Activated naive CD8-positive, alpha-beta T cell (primary cell): ENCODE measurements around the gene RPS15.
A peak's percentile ranks its signal among the peaks of the same experiment; 100 is the strongest.

Experiments used
- H3K27ac Mint-ChIP-seq: one replicate; pipeline ENCODE4 v1.8.0; 2021; ENCODE audit warnings: mixed read lengths
- H3K27me3 Mint-ChIP-seq: one replicate; pipeline ENCODE4 v1.8.0; 2021; ENCODE audit warnings: mixed read lengths
- H3K36me3 Mint-ChIP-seq: one replicate; pipeline ENCODE4 v1.8.0; 2021; ENCODE audit warnings: mixed read lengths
- H3K4me1 Mint-ChIP-seq: one replicate; pipeline ENCODE4 v1.8.0; 2021; ENCODE audit warnings: low read depth, mixed read lengths
- H3K4me3 Mint-ChIP-seq: one replicate; pipeline ENCODE4 v1.8.0; 2021; ENCODE audit warnings: mild to moderate bottlenecking, mixed read lengths
- H3K9me3 Mint-ChIP-seq: one replicate; pipeline ENCODE4 v1.8.0; 2021; ENCODE audit warnings: low read depth, mixed read lengths

Gene RPS15

DNA sequence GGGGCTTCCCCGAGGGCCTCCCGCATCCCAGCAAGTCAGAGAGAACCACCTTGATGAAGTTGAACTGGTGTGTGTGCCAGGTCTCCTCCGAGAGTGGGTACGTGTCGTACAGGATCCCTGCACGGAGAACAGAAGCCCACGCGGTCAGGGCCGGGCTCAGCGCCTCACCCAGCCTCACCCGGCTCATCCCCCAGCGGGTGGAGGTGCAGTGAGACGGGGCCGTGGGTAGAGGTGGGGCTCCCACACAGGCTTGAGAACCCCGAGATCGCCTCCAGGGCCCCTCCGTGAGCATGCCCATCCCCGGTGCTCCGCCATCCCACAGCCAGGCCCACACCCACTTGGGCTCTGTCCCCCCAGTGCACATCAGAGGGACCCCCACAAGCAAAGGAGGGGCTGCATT is 39.1 kb upstream of the RPS15 start:
- no peaks in the 10 kb centered on the region for H3K36me3 Mint-ChIP-seq
- H3K4me3 Mint-ChIP-seq, result no peak overlapping the region
- peaks cover 14% of the 10 kb centered on the region for H3K4me1 Mint-ChIP-seq
- H3K9me3 Mint-ChIP-seq, result no peaks in the 10 kb centered on the region
- H3K27me3 Mint-ChIP-seq, result no peaks in the 10 kb centered on the region
- H3K27ac Mint-ChIP-seq, result no peak overlapping the region

DNA sequence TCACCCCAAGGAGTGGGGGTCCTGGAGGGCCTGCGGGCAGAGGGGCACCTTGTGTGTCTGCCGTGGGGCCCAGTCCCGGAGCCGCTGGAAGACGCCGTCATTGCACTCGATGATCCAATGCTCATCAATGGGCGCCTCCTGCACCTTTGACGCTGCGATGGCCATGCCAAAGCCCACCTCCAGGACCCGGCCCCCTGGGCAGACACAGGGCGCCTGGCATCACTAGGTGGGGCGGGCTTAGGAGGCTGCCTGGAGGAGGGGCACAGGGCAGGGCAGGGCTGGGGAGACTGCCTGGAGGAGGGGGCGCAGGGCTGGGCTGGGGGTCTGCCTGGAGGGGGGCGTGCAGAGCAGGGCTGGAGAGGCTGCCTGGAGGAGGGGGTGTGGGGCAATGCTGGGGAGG is 38.5 kb upstream of the RPS15 start:
- H3K27ac Mint-ChIP-seq, result no peak overlapping the region
- no peak overlapping the region for H3K4me3 Mint-ChIP-seq
- no peaks in the 10 kb centered on the region for H3K36me3 Mint-ChIP-seq
- H3K4me1 Mint-ChIP-seq, result peaks cover 14% of the 10 kb centered on the region
- H3K9me3 Mint-ChIP-seq, result no peaks in the 10 kb centered on the region
- H3K27me3 Mint-ChIP-seq, result no peaks in the 10 kb centered on the region

DNA sequence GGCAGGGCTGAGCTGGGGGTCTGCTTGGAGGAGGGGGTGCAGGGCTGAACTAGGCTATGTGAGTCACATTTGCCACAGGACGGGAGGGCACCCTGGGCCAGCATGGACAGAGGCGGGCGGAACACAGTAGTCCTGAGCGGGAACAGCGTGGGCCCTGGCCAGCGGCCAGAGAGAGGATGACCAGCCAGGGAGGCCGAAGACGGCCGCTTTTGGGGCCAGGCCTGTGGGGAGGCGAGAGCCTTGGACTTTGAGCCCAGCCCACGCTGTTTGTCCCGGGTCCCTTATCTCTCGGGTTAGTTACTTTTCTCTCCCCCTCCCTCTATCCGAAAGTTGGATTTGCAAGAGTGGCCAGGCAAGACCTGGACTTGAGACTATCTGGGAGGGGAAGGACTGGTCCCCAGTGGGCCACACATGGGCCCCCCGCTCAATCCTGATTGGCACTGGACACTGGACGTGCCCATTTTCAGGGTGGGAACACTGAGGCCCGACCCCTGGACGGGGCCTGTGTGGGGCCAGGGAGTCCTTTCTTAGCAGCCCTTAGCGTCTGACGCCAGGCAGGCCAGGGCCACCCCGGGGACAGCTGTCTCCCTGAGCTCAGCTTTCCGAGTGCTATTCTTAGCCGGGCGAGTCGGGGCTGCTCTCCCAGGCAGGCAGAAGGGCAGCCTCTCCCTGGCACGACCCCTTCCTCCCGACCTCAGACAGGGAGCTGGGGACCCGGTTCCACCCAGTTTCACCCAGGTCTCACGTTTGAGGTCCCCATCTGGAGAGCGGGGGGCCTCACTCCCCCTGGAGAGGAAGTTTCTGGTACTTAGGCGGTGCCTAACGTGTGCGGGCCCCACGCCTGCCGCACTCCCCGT is 37.7 kb upstream of the RPS15 start:
- Mint-ChIP-seq H3K36me3 (no peaks in the 10 kb centered on the region), H3K4me3 (peak overlapping the region; percentile 75), H3K9me3 (no peaks in the 10 kb centered on the region), H3K27ac (no peak overlapping the region), H3K4me1 (peaks cover 14% of the 10 kb centered on the region), H3K27me3 (no peaks in the 10 kb centered on the region)

DNA sequence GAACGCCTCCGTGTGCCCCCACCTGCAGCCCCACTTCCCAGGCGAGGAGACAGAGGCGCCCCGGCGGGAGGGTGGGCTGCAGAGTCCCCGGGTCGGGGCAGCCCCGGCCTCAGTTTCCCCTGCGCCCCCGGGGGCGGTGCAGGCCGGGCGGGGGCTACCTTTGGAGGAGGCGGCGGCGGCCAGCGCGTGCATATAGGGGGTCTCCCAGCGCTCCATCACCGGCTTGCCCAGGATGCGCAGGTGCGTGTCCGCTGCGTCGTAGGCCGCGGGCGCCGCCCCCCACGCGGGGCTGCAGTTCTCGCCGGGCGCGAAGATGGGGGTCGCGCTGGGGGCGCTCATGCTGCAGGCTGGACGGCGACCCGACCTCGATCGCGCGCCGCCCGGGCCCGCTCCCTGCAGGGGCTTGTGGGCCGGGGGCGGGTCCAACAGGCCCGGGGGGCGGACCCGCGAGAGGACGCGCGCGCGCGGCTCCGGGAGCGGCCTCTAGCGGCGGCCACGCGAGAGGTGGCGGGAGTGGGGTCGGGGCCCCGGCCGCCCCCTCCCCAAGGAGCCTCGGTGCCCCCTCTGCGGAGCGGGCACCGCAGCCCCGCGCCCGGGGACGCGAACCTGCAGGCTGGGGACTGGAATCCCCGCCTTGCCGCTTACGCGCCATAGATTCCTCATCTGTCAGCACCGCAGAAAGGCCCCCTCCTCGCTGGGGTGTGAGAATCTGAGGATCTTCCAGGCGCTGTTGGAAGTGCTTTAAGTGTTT is 36.9 kb upstream of the RPS15 start, which contains the start of gene GAMT:
TSS of gene GAMT (minus strand) at position 405 of the 751 bp plus-strand sequence. CDS start at position 339, 66 bp downstream.
- no peaks in the 10 kb centered on the region for H3K36me3 Mint-ChIP-seq
- H3K4me3 Mint-ChIP-seq, result peak within 1 kb of the TSS; percentile 76
- H3K9me3 Mint-ChIP-seq, result no peaks in the 10 kb centered on the region
- H3K27me3 Mint-ChIP-seq, result no peaks in the 10 kb centered on the region
- H3K4me1 Mint-ChIP-seq, result peaks cover 14% of the 10 kb centered on the region
- no peak within 1 kb of the TSS for H3K27ac Mint-ChIP-seq

DNA sequence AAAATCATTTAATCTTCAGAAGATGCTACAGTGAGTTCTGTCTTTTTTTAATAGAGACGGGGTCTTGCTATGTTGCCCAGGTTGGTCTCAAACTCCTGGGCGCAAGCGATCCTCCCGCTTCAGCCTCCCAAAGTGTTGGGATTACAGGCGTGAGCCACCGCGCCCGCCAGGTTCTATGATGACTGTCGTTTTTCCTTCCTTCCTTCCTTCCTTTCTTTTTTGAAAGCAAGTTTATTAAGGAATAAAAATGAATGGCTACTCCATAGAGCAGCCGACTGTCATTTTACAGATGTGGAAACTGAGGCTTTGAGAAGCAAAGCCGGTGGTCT is 36.3 kb upstream of the RPS15 start:
- no peak overlapping the region for H3K27ac Mint-ChIP-seq
- H3K4me1 Mint-ChIP-seq, result peaks cover 17% of the 10 kb centered on the region
- H3K27me3 Mint-ChIP-seq, result no peaks in the 10 kb centered on the region

DNA sequence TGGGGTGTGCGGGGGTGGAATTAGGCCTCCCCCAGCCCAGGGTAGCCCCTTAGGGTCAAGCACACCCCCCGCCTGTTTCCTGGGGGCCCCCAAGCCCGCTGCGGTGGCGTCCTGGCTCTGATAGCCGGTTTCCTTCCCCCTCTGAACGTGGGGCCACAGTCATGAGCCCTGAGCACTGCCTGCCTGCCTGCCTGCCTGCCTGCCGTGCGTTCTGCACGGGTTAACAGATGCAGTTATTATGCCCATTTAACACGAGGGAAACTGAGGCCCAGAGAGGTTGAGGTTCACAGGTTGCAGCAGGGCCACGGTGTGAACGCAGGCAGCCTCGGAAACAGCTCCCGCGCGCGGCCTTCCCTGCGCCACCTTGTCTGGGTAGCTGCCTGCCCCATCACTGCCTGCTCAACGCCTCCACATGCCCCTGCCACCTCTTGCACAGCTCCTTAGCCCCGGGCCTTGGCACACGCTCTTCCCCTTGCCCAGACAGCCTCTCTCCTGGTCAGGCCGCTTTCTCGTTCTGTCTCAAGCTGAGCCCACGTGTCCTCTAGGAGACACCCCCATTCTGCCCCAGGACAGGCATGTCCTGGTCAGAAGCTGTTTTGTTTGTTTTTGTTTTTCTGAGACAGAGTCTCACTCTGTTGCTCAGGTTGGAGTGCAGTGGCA is 35.7 kb upstream of the RPS15 start:
- Mint-ChIP-seq H3K36me3 (no peaks in the 10 kb centered on the region), H3K4me3 (peak overlapping the region; percentile 76)

More for the DNA sequence above, 36.3 kb upstream of the RPS15 start:
- Mint-ChIP-seq H3K36me3 (no peaks in the 10 kb centered on the region), H3K4me3 (peak overlapping the region; percentile 70), H3K9me3 (no peaks in the 10 kb centered on the region)

DNA sequence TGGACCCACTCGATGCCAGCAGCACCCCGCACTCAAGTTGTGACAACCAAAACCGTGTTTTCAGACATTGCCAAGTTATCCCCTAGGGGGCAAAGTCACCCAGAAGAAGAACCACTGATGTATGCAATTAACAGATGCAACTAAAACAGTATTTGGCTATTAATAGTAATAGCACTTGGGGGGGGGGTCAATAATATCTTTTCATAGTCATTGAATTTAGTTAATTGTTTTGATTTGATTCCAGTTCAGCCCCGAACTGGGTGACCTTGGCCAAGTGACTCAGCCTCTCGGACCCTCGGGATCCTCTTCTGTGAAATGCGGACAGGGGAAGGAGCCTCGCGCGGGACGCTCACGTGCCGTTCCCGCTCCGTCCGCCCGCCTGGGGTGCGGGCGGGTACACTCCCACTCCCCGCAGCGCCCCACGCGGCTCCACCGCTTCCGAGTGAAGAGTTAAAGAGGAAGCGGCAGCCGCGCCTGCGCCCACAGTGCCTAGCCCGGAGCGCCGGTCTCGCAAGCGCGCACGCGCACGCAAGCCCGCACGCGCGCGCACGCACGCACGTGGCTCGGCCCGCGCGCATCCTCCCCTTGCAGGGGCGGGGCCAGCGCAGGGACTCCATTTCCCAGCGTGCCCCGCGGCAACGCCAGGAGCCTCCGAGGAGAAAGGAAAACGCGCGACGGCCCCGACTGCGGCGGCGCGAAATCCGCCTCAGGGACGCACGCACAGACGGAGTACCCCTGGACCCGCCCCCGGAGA is 31.2 kb upstream of the RPS15 start:
- H3K27me3 Mint-ChIP-seq, result no peaks in the 10 kb centered on the region
- peak overlapping the region; percentile 75 for H3K4me3 Mint-ChIP-seq
- H3K9me3 Mint-ChIP-seq, result no peaks in the 10 kb centered on the region
- peaks cover 2% of the 10 kb centered on the region for H3K36me3 Mint-ChIP-seq
- H3K4me1 Mint-ChIP-seq, result peaks cover 41% of the 10 kb centered on the region
- H3K27ac Mint-ChIP-seq, result peak overlapping the region; percentile 83

More for the DNA sequence above, 35.7 kb upstream of the RPS15 start:
- Mint-ChIP-seq H3K9me3 (no peaks in the 10 kb centered on the region), H3K27me3 (no peaks in the 10 kb centered on the region), H3K4me1 (peaks cover 17% of the 10 kb centered on the region), H3K27ac (peak overlapping the region; percentile 16)

DNA sequence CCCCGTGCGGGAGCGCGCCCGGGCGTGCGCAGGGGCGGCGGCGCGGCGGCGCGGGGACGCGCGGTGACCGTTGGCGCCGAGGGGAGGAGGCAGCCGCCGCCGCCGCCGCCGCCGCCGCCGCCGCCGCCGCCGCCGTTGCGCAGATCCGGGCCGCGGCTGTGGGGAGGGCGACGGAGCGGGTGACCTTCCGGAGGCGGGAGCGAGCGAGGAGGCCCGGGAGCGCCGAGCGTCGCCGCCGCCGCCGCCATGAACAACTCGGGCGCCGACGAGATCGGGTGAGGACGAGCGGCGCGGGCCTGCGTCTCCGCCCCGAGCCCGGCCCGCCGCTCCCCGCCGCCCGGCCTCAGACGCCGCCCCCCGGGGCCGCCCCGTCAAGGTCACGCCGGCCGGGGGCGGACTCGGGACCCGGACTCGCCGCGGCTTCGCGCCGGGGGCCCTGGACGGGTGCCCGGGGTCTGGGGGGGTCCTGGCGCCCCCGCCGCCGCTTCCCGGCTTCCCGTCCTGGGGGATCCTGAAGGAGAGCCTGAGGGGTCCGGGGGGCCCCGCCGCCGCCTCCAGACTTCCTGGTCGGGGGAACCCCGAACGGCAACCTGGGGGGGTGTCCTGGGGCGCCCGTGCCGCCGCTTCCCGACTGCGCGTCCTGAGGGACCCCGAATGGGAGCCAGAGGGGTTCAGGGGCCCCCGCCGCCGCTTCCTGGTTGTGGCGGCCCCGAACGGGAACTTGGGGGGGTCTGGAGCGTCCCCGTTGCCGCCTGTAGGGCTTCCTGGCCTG is 30.5 kb upstream of the RPS15 start, which contains the start of gene DAZAP1:
TSS of gene DAZAP1 (plus strand) at position 59 of the 772 bp plus-strand sequence. CDS start at position 247, 188 bp downstream.
- H3K4me3 Mint-ChIP-seq, result peak within 1 kb of the TSS; percentile 75
- peaks cover 41% of the 10 kb centered on the region for H3K4me1 Mint-ChIP-seq
- H3K36me3 Mint-ChIP-seq, result peaks cover 2% of the 10 kb centered on the region
- H3K9me3 Mint-ChIP-seq, result no peaks in the 10 kb centered on the region
- H3K27me3 Mint-ChIP-seq, result no peaks in the 10 kb centered on the region
- H3K27ac Mint-ChIP-seq, result peak within 1 kb of the TSS; percentile 83

DNA sequence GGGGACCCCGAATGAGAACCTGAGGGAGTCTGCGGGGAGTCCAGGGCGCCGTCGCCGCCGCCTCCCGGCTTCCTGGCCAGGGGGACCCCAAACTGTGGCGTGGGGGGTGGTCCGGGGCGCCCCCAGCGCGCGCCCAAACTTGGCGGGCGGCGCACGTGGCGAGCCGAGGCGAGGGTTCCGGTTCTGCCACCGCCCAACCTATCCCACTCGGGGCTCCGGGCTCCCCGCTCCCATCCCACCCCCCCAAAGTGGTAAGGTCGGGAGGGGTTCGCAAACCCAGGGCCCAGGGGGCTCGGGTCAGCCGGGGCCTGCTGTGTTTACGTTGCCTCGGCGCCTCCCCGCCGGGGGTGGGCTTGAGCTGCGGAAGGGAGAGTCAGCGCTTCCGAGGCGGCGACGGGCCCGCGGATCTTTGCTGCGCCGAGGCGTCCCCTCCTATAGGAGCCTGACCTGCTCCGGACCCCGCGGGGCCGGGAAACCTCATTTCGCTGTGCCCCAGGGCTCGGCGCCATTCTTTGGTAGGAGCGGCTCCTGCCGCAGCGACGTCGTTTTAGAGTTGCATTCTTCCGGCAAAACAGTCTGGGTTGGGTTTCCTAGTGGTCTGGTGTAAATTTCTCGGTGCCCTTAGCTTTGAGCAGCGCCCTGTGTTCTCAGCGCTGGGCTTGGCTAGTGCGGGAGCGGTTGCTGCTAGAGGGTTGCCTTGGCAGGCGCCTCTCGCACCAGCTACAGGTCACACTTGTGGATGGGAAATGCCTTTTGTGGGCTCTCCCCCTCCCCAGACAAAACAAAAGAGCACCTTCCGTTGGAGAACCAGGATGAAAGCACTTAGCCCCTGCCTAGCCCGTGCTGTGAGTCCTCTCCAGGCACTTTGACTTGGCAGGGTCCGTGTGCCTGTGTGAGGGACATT is 29.6 kb upstream of the RPS15 start:
- peaks cover 46% of the 10 kb centered on the region for H3K4me1 Mint-ChIP-seq
- no peaks in the 10 kb centered on the region for H3K27me3 Mint-ChIP-seq
- peak overlapping the region; percentile 97 for H3K4me3 Mint-ChIP-seq
- H3K36me3 Mint-ChIP-seq, result peaks cover 2% of the 10 kb centered on the region
- H3K9me3 Mint-ChIP-seq, result no peaks in the 10 kb centered on the region
- peak overlapping the region; percentile 98 for H3K27ac Mint-ChIP-seq

DNA sequence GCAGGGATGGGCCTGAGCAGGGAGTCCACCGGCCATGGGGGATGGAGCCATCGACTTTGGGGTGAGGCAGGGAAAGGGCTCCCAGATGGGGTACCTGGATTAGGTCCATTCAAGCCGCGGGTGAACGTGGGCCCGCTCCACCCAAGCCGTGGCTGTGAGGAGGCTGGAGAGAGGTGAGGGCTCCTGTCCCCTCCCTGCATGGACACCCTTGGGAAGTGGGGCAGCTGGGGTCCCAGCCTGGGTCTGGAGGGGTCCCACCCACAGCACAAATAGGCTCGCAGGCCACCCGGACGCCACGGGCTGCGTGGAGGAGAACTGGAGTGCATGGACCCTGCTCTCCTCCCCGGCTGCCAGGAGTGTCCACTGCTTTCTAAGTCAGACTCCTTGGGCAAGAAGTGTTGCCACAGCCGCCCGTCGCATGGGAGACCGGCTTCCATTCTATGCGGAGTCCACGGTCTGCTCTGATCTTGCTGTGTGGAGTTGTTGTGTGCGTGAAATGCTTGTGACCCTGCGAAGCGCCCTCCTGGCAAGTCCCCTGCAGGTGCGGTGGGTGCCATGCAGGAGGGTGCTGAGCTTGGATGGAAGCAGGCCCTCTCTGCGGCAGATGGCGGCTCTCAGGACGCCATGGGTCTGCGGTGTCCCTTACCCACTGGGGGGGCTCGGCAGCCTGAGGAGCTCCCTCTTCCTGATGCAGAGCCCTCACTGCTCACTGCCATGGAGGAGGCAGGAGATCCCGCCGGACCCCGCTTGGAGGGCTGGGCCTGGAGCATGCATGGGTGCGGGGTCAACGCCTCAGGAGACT is 28.8 kb upstream of the RPS15 start:
- Mint-ChIP-seq H3K27ac (peak overlapping the region; percentile 98), H3K27me3 (no peaks in the 10 kb centered on the region), H3K4me1 (peaks cover 51% of the 10 kb centered on the region), H3K36me3 (peaks cover 2% of the 10 kb centered on the region), H3K9me3 (no peaks in the 10 kb centered on the region), H3K4me3 (peak overlapping the region; percentile 97)

DNA sequence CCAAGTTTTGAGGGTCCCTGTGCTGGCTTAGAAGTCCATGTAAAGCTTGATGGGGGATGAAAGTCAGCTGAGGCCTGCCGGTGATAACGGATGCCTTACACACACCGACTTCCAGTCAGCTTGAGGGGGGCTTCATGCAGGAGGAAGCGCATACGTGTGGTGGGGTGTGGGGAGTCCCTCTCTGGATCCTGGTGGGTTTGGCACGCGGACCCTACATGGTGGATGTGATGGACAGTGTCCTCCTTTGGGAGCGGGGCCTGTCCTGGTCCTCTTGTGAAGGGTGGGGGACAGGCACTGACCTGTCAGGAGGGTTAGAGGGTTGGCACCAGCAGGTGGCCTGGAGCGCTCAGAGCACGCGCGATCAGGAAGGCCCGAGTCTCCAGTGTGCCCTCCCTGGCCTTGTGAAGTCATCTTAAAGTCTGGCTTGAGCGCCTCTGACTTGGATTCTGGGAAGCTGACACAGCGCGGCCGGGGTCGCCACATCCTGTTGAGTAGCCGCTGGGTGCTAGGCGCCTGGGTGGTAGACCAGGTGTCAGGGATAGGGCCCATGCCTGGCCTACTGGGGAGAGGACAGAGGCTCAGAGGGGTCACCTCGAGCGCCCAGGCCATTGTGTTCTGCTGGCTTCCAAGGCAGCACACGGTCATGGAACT is 27.9 kb upstream of the RPS15 start:
- Mint-ChIP-seq H3K9me3 (no peaks in the 10 kb centered on the region), H3K4me1 (peaks cover 57% of the 10 kb centered on the region)

DNA sequence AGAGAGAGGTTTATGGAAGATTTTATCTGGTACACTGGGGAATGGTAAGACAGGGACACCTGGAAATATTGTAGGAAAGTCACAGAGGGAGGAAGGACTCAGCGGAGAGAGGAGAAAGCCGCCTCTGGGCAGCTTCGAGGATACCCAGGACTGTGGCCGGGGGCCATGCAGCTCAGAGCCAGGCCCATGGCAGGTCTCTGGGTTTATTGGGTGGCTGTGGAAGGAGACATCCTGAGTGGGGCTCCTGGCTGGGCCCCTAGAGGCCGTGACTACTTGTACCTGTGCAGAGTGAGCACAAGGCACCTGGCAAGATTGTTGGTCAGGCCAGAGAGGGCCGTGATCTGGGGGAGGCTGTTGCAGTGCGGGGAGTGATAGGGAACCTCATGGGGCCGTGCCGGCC is 27.4 kb upstream of the RPS15 start:
- no peaks in the 10 kb centered on the region for H3K27me3 Mint-ChIP-seq
- no peaks in the 10 kb centered on the region for H3K9me3 Mint-ChIP-seq
- peaks cover 2% of the 10 kb centered on the region for H3K36me3 Mint-ChIP-seq
- H3K27ac Mint-ChIP-seq, result peak overlapping the region; percentile 98
- peak overlapping the region; percentile 97 for H3K4me3 Mint-ChIP-seq
- H3K4me1 Mint-ChIP-seq, result peaks cover 61% of the 10 kb centered on the region

More for the DNA sequence above, 27.9 kb upstream of the RPS15 start:
- H3K27me3 Mint-ChIP-seq, result no peaks in the 10 kb centered on the region
- peak overlapping the region; percentile 98 for H3K27ac Mint-ChIP-seq
- peak overlapping the region; percentile 97 for H3K4me3 Mint-ChIP-seq
- H3K36me3 Mint-ChIP-seq, result peaks cover 2% of the 10 kb centered on the region
